Measurements from ENCODE around the gene FH.

GRCh38 chr1:241456743-241457142, 62.8 kb downstream of the FH start:
- TF ChIP-seq POLR2A (IDR thresholded peaks at IDR 0.05) (no peak), CTCF (IDR thresholded peaks at IDR 0.05) (no peak)

All from lower leg skin (tissue), 3 donors.